Measurements from ENCODE around the gene TNFRSF13B. TPM values are rescaled to one million over a fixed set of nuclear protein-coding genes. Genes with fewer than 3 reads are reported as not detected.

TNFRSF13B gene
- polyA plus RNA-seq, 1 donor (not counting 4 experiments of a cell fraction or from before 2014, with no cell fraction given): not detected

DNA sequence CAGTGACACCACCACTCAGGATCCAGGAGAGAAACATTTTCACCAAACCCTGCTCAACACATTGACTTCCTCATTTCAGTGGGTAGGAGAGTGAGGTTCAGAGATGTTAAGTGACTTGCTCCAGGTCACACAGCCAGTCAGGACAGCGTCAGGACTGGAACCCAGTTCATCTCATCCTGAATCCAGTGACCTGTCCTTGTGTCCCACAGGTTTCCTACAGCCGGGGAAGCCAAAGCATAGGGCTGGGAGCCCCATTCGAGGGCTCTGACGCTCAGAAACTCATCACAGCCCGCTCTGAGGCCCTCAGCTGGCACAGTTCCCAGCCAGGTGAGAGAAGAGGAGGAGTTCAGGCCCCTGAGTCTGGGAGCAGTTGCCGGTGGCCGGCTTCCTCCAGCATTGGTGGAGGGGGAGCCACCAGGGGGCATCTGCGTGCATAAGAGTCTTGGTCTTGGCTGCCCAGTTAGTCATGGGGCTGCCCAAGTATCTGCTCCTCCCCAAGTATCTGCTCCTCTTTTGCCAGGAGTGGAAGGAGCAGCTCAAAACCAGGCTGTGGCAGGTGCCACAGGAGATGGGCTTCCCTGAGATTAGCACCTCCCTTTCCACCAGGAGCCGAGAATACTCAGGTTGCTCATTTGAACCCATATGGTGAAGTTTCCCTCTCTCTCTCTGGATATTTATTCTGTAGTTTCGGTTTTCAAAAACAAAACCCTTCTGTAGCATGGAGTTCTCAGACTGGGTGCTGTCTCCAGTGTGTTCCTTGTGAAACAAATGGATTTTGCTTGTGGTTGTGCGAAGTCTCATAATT lies 56.0 kb downstream of the TNFRSF13B start:
- no peaks in the 10 kb centered on the region for H3K79me2 ChIP-seq (ENCODE audit: control insufficient read depth, insufficient read depth, low read length)
- no peaks in the 10 kb centered on the region for H3K36me3 ChIP-seq (ENCODE audit: control insufficient read depth in 2 of 2, extremely low read depth in 1 of 2, insufficient read depth in 2 of 2, low read length in 2 of 2)
- FAIRE-seq (no peak), DNase-seq (ENCODE audit: low read depth, low spot score) (no peak)
- H3K4me2 ChIP-seq (ENCODE audit: control insufficient read depth, extremely low read depth, insufficient read depth, low read depth, low read length): no peak overlapping the region
- TF ChIP-seq EZH2 (IDR thresholded peaks at IDR 0.05; ENCODE audit: low read length): no peak
- TF ChIP-seq, protein P1, sequence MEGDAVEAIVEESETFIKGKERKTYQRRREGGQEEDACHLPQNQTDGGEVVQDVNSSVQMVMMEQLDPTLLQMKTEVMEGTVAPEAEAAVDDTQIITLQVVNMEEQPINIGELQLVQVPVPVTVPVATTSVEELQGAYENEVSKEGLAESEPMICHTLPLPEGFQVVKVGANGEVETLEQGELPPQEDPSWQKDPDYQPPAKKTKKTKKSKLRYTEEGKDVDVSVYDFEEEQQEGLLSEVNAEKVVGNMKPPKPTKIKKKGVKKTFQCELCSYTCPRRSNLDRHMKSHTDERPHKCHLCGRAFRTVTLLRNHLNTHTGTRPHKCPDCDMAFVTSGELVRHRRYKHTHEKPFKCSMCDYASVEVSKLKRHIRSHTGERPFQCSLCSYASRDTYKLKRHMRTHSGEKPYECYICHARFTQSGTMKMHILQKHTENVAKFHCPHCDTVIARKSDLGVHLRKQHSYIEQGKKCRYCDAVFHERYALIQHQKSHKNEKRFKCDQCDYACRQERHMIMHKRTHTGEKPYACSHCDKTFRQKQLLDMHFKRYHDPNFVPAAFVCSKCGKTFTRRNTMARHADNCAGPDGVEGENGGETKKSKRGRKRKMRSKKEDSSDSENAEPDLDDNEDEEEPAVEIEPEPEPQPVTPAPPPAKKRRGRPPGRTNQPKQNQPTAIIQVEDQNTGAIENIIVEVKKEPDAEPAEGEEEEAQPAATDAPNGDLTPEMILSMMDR (optimal IDR thresholded peaks at IDR 0.05 in 1 of 3, IDR thresholded peaks at IDR 0.05 in 1 of 3, conservative IDR thresholded peaks at IDR 0.05 in 1 of 3; ENCODE audit: extremely low read depth in 1 of 3, insufficient read depth in 2 of 3, low read length in 3 of 3): peak; percentile 42 to 62 (median 47)
- H2AFZ ChIP-seq (ENCODE audit: control insufficient read depth, low read length): no peak overlapping the region
- H3K27me3 ChIP-seq (ENCODE audit: control insufficient read depth, extremely low read depth, insufficient read depth, low read length): peaks cover 9% of the 10 kb centered on the region
- H3K9ac ChIP-seq (ENCODE audit: control insufficient read depth, extremely low read depth, insufficient read depth, low read length): no peak overlapping the region
- no peaks in the 10 kb centered on the region for H3K9me3 ChIP-seq (ENCODE audit: control insufficient read depth, low read depth, low read length)
- H3K4me3 ChIP-seq (ENCODE audit: control insufficient read depth in 2 of 3, extremely low read depth in 1 of 3, insufficient read depth in 2 of 3, low read depth in 1 of 3, low read length in 3 of 3): no peak overlapping the region
- dilution Hi-C loops (cut with MboI; ENCODE audit: extremely low pct_ligation_motif_present, low sequenced_read_pairs): no loop called here
- H3K4me1 ChIP-seq (ENCODE audit: control insufficient read depth, extremely low read depth, insufficient read depth, low read length): no peaks in the 10 kb centered on the region
- H3K9me1 ChIP-seq (ENCODE audit: control insufficient read depth, extremely low read depth, insufficient read depth, low read length): no peaks in the 10 kb centered on the region
- H3K27ac ChIP-seq (ENCODE audit: control insufficient read depth, insufficient read depth, low read length): no peak overlapping the region
- H4K20me1 ChIP-seq (ENCODE audit: control insufficient read depth, extremely low read depth, insufficient read depth, low read length): no peaks in the 10 kb centered on the region

DNA sequence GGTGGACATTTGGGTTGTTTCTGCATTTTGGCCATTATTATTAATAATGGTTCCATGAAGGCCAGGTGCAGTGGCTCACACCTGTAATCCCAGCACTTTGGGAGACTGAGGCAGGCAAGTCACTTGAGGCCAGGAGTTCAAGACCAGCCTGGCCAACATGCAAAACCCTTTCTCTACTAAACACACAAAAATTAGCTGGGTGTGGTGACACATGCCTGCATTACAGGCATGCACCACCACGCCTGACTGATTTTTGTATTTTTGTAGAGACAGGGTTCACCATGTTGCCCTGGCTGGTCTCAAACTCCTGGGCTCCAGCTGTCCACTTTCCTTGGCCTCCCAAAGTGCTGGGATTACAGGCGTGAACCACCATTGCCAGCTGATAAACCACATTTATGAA lies 58.5 kb downstream of the TNFRSF13B start:
- H3K9ac ChIP-seq (ENCODE audit: control insufficient read depth, extremely low read depth, insufficient read depth, low read length): no peak overlapping the region
- H4K20me1 ChIP-seq (ENCODE audit: control insufficient read depth, extremely low read depth, insufficient read depth, low read length): no peaks in the 10 kb centered on the region
- H3K36me3 ChIP-seq (ENCODE audit: control insufficient read depth in 2 of 2, extremely low read depth in 1 of 2, insufficient read depth in 2 of 2, low read length in 2 of 2): no peaks in the 10 kb centered on the region
- no peak for DNase-seq (ENCODE audit: low read depth, low spot score)
- dilution Hi-C loops (cut with MboI; ENCODE audit: extremely low pct_ligation_motif_present, low sequenced_read_pairs): no loop called here
- TF ChIP-seq, protein P1 (optimal IDR thresholded peaks at IDR 0.05 in 1 of 3, IDR thresholded peaks at IDR 0.05 in 1 of 3, conservative IDR thresholded peaks at IDR 0.05 in 1 of 3; ENCODE audit: extremely low read depth in 1 of 3, insufficient read depth in 2 of 3, low read length in 3 of 3): no peak
- TF ChIP-seq EZH2 (IDR thresholded peaks at IDR 0.05; ENCODE audit: low read length): no peak
- no peaks in the 10 kb centered on the region for H3K4me1 ChIP-seq (ENCODE audit: control insufficient read depth, extremely low read depth, insufficient read depth, low read length)
- H3K27ac ChIP-seq (ENCODE audit: control insufficient read depth, insufficient read depth, low read length): no peak overlapping the region
- FAIRE-seq: no peak
- no peaks in the 10 kb centered on the region for H3K79me2 ChIP-seq (ENCODE audit: control insufficient read depth, insufficient read depth, low read length)
- H2AFZ ChIP-seq (ENCODE audit: control insufficient read depth, low read length): no peak overlapping the region
- peaks cover 21% of the 10 kb centered on the region for H3K27me3 ChIP-seq (ENCODE audit: control insufficient read depth, extremely low read depth, insufficient read depth, low read length)
- H3K9me3 ChIP-seq (ENCODE audit: control insufficient read depth, low read depth, low read length): no peaks in the 10 kb centered on the region
- no peak overlapping the region for H3K4me2 ChIP-seq (ENCODE audit: control insufficient read depth, extremely low read depth, insufficient read depth, low read depth, low read length)
- H3K9me1 ChIP-seq (ENCODE audit: control insufficient read depth, extremely low read depth, insufficient read depth, low read length): no peaks in the 10 kb centered on the region
- no peak overlapping the region for H3K4me3 ChIP-seq (ENCODE audit: control insufficient read depth in 2 of 3, extremely low read depth in 1 of 3, insufficient read depth in 2 of 3, low read depth in 1 of 3, low read length in 3 of 3)
